ENCODE measurements around the gene TMEM130.

Gene TMEM130

GRCh38 chr7:98869597-98870120, at the start of gene TMEM130:
Gene TMEM130 (minus strand): TSS chr7:98870014. CDS start chr7:98869861, 153 bp downstream.
- DNase-seq = no peak

GRCh38 chr7:98917331-98917730, 47.5 kb upstream of the TMEM130 start:
- no peak for DNase-seq

GRCh38 chr7:98913612-98914011, 43.8 kb upstream of the TMEM130 start:
- DNase-seq = no peak

GRCh38 chr7:98913026-98913425, 43.2 kb upstream of the TMEM130 start:
- DNase-seq = no peak

- DNase-seq = no peak
Measured at GRCh38 chr7:98911916-98912315, 42.1 kb upstream of the TMEM130 start.

GRCh38 chr7:98910427-98910826, 40.6 kb upstream of the TMEM130 start:
- DNase-seq = no peak

GRCh38 chr7:98909487-98909886, 39.7 kb upstream of the TMEM130 start:
- no peak for DNase-seq

- DNase-seq = no peak
Measured at GRCh38 chr7:98908585-98908984, 38.8 kb upstream of the TMEM130 start.

- no peak for DNase-seq
Measured at GRCh38 chr7:98907570-98907969, 37.8 kb upstream of the TMEM130 start.

GRCh38 chr7:98903246-98903645, 33.4 kb upstream of the TMEM130 start:
- DNase-seq = no peak

GRCh38 chr7:98902523-98902922, 32.7 kb upstream of the TMEM130 start:
- no peak for DNase-seq

- no peak for DNase-seq
Measured at GRCh38 chr7:98900815-98901214, 31.0 kb upstream of the TMEM130 start.

GRCh38 chr7:98899816-98900215, 30.0 kb upstream of the TMEM130 start:
- DNase-seq = no peak

GRCh38 chr7:98892609-98893008, 22.8 kb upstream of the TMEM130 start:
- DNase-seq = no peak

- DNase-seq = no peak
Measured at GRCh38 chr7:98887038-98887437, 17.2 kb upstream of the TMEM130 start.

- no peak for DNase-seq
Measured at GRCh38 chr7:98884416-98884815, 14.6 kb upstream of the TMEM130 start.

- DNase-seq = no peak
Measured at GRCh38 chr7:98881561-98882315, 11.9 kb upstream of the TMEM130 start.

GRCh38 chr7:98880485-98880884, 10.7 kb upstream of the TMEM130 start:
- DNase-seq = no peak

- no peak for DNase-seq
Measured at GRCh38 chr7:98879979-98880315, 10.1 kb upstream of the TMEM130 start.

GRCh38 chr7:98879198-98879978, 9.6 kb upstream of the TMEM130 start:
- DNase-seq = peak; percentile 10

GRCh38 chr7:98878365-98879197, 8.8 kb upstream of the TMEM130 start, which contains the start of gene TRRAP:
Gene TRRAP (plus strand): TSS chr7:98878532. CDS start chr7:98881151, 2,619 bp downstream.
- DNase-seq = no peak

- DNase-seq = no peak
Measured at GRCh38 chr7:98877692-98878364, 8.0 kb upstream of the TMEM130 start.

GRCh38 chr7:98877146-98877545, 7.3 kb upstream of the TMEM130 start:
- no peak for DNase-seq

Data from NCI-H524 treated with DMSO at 0.1 percent for 48 hours (cell line).